K562 (cell line): ENCODE data around the gene ATRNL1. TPM values are rescaled to one million over a fixed set of nuclear protein-coding genes. Genes with fewer than 3 reads are reported as not detected.

Experiments
- ATAC-seq: fragments of 200-7000 bp; cut with Tn5 transposase; 3 replicates; pipeline ENCODE4 v1.9.1; 2020; ENCODE audit warnings: moderate library complexity
- BruUV-seq: library from RNA; stranded (reverse); fragments of 400-500 nt; replicated peaks from 2 replicates; lab custom pipeline; 2021; lab: Mats Ljungman, UMichigan
- CTCF ChIA-PET: fragments of 300-600 bp; formaldehyde crosslinking; extraction: SDS; loops from one replicate; lab custom pipeline; 2021; ENCODE audit warnings: low intra/inter-chr PET ratio; lab: Yijun Ruan, JAX
- POLR2A ChIA-PET: fragments of 300-600, 350-650 bp; sonication (Branson Sonifier 250); formaldehyde crosslinking; extraction: SDS; loops from one replicate; lab custom pipeline; 2021; ENCODE audit warnings: antibody characterized with exemption, inconsistent platforms; lab: Yijun Ruan, JAX
- DNase-seq, 4 experiments: peaks; one replicate each; pipeline versions ENCODE4 v3.0.0 to v3.0.0-alpha.2; 2011 to 2018; ENCODE audit warnings: low spot score in 3 of 4, mixed read lengths in 3 of 4; ENCODE audit errors: extremely low read depth in 1 of 4
- FAIRE-seq: peaks from 2 replicates; lab custom pipeline; 2011; peaks lifted over from hg19 to GRCh38; lab: Jason Lieb, UNC
- H2AFZ ChIP-seq: 2 replicates; pipeline ENCODE4 v1.6.0; 2011; ENCODE audit warnings: low read depth, low read length, control low read depth, inconsistent platforms
- H3K27ac ChIP-seq: fragments of 200-600 bp; 3 replicates; pipeline ENCODE4 v1.8.0; 2011; ENCODE audit warnings: low read depth, mild to moderate bottlenecking, control low read depth, inconsistent platforms, low read length, moderate library complexity, mixed read lengths; ENCODE audit errors: extremely low read depth
- H3K27me3 ChIP-seq, 2 experiments: fragments of 300-600 bp in 1 of 2; 2 replicates in 1 of 2; 3 replicates in 1 of 2; pipeline versions ENCODE4 v1.6.0 to v1.8.0; 2011; ENCODE audit warnings: inconsistent platforms in 2 of 2, low read length in 2 of 2, mild to moderate bottlenecking in 1 of 2, mixed read lengths in 1 of 2, moderate library complexity in 1 of 2; ENCODE audit not compliant: control insufficient read depth in 2 of 2, insufficient read depth in 2 of 2
- H3K36me3 ChIP-seq: fragments of 300-600 bp; 3 replicates; pipeline ENCODE4 v1.8.0; 2011; ENCODE audit warnings: mild to moderate bottlenecking, low read length, inconsistent platforms; ENCODE audit not compliant: control insufficient read depth, insufficient read depth
- H3K4me1 ChIP-seq, 2 experiments: fragments of 200-600 bp in 1 of 2; replicated peaks in 1 of 2; 2 replicates in 1 of 2; 3 replicates in 1 of 2; pipeline versions ENCODE4 v1.5.1 to v1.8.0; 2011; ENCODE audit warnings: inconsistent platforms in 2 of 2, low read length in 2 of 2, mild to moderate bottlenecking in 1 of 2, mixed read lengths in 1 of 2, moderate library complexity in 1 of 2; ENCODE audit not compliant: control insufficient read depth in 2 of 2, insufficient read depth in 2 of 2
- H3K4me2 ChIP-seq: 2 replicates; pipeline ENCODE4 v1.6.1; 2011; ENCODE audit warnings: low read length, control low read depth, inconsistent platforms, mixed read lengths; ENCODE audit not compliant: insufficient read depth
- H3K4me3 ChIP-seq: fragments of 200-600 bp; sonication (generic), shearing (Covaris generic); 2 replicates; pipeline ENCODE4 v1.5.1; 2016; ENCODE audit warnings: control low read depth, inconsistent platforms
- H3K79me2 ChIP-seq: fragments of 200-600 bp; 3 replicates; pipeline ENCODE4 v1.8.0; 2011; ENCODE audit warnings: low read length, inconsistent platforms; ENCODE audit not compliant: control insufficient read depth, insufficient read depth
- H3K9ac ChIP-seq, 2 experiments: 2 replicates each; pipeline versions ENCODE4 v1.6.0 to v1.6.1; 2011; ENCODE audit warnings: low read depth in 2 of 2, low read length in 2 of 2, control low read depth in 1 of 2, inconsistent platforms in 1 of 2, mild to moderate bottlenecking in 1 of 2, mixed read lengths in 1 of 2; ENCODE audit not compliant: insufficient read depth in 1 of 2
- H3K9me1 ChIP-seq: one replicate; pipeline ENCODE4 v1.6.0; 2011; ENCODE audit warnings: inconsistent platforms, mild to moderate bottlenecking, low read length, moderate library complexity; ENCODE audit not compliant: control insufficient read depth, insufficient read depth
- H3K9me3 ChIP-seq: replicated peaks from 2 replicates; pipeline ENCODE4 v1.5.1; 2011; ENCODE audit warnings: low read depth, low read length, inconsistent platforms; ENCODE audit not compliant: control insufficient read depth, insufficient read depth
- H4K20me1 ChIP-seq: replicated peaks from 2 replicates; pipeline ENCODE4 v1.6.1; 2011; ENCODE audit warnings: low read length, inconsistent platforms, mixed read lengths; ENCODE audit not compliant: control insufficient read depth, insufficient read depth
- CC2D1A ChIP-seq: fragments of 450-650 bp; IDR thresholded peaks from 2 replicates; pipeline ENCODE4 v1.6.1; 2017; ENCODE audit warnings: mild to moderate bottlenecking
- CHD2 ChIP-seq: IDR thresholded peaks from 2 replicates; pipeline ENCODE4 v1.6.1; 2011; ENCODE audit warnings: low read depth, low read length
- GTF2F1 ChIP-seq: IDR thresholded peaks from 2 replicates; pipeline ENCODE4 v1.6.1; 2011; ENCODE audit warnings: low read depth, low read length, improper control_type of control experiment
- HMBOX1 ChIP-seq: sonication (generic); IDR thresholded peaks from 2 replicates; pipeline ENCODE4 v1.6.1; 2016
- MAFG ChIP-seq: fragments of 450-650 bp; conservative IDR thresholded peaks from 2 replicates; pipeline ENCODE4 v1.6.1; 2016; ENCODE audit warnings: missing genetic modification characterization, missing compliant biosample characterization
- PHF20 ChIP-seq: fragments of 450-650 bp; IDR thresholded peaks from 2 replicates; pipeline ENCODE4 v1.6.1; 2018; ENCODE audit not compliant: partially characterized antibody
- RBM14 ChIP-seq: fragments of 200-400 bp; formaldehyde crosslinking; IDR thresholded peaks from 2 replicates; pipeline ENCODE4 v1.6.1; 2018; ENCODE audit warnings: low read depth, mild to moderate bottlenecking, low read length, moderate library complexity, borderline replicate concordance; ENCODE audit not compliant: insufficient read depth
- RBM17 ChIP-seq: fragments of 200-400 bp; formaldehyde crosslinking; IDR thresholded peaks from 2 replicates; pipeline ENCODE4 v1.6.1; 2017; ENCODE audit warnings: low read depth, mild to moderate bottlenecking, low read length, borderline replicate concordance
- SMAD1 ChIP-seq: fragments of 150-350 bp; IDR thresholded peaks from 2 replicates; pipeline ENCODE4 v1.6.1; 2014; ENCODE audit warnings: low read length, low read depth; ENCODE audit not compliant: partially characterized antibody
- SMARCB1 ChIP-seq: IDR thresholded peaks from 2 replicates; pipeline ENCODE4 v1.6.1; 2011; ENCODE audit warnings: improper control_type of control experiment, low read depth; ENCODE audit not compliant: insufficient read length
- SUPT5H ChIP-seq: fragments of 450-650 bp; IDR thresholded peaks from 2 replicates; pipeline ENCODE4 v1.6.1; 2016
- TGIF2 ChIP-seq: sonication (generic); formaldehyde crosslinking; IDR thresholded peaks from 2 replicates; pipeline ENCODE4 v1.8.1; 2022; ENCODE audit warnings: mild to moderate bottlenecking, missing genetic modification reagents, moderate library complexity
- ZBTB7A ChIP-seq: IDR thresholded peaks from 2 replicates; pipeline ENCODE4 v1.6.1; 2011; ENCODE audit warnings: low read depth, mild to moderate bottlenecking, low read length, moderate library complexity, borderline replicate concordance; ENCODE audit not compliant: control insufficient read depth
- ZNF584 ChIP-seq: fragments of 200-800 bp; sonication (Bioruptor generic); IDR thresholded peaks from 2 replicates; pipeline ENCODE4 v1.6.1; 2016; ENCODE audit warnings: low read depth, mild to moderate bottlenecking, missing genetic modification characterization, missing compliant biosample characterization
- ZNF699 ChIP-seq: fragments of 250-450 bp; sonication (Bioruptor Pico); IDR thresholded peaks from 2 replicates; pipeline ENCODE4 v1.8.0; 2021; ENCODE audit warnings: mild to moderate bottlenecking, moderate library complexity; ENCODE audit not compliant: insufficient replicate concordance
- ZNF77 ChIP-seq: fragments of 250-450 bp; sonication (Bioruptor Pico); IDR thresholded peaks from 2 replicates; pipeline ENCODE4 v1.5.0; 2020
- WGBS: fragments of 100-300 bp; shearing (Covaris generic); methylation state at CpG from one replicate; pipeline ENCODE4 v1.1.6; 2016; ENCODE audit warnings: low coverage, mixed read lengths; ENCODE audit not compliant: insufficient coverage; ENCODE audit errors: missing lambda C conversion rate; 5-methylcytosine and 5-hydroxymethylcytosine counted together
- in situ Hi-C: fragments of 300-500 bp; cut with MboI; formaldehyde crosslinking; loops from 4 replicates; pipeline ENCODE4 v1.15.0; 2018; ENCODE audit warnings: inconsistent platforms, mixed read lengths
- intact Hi-C: fragments of 100-400 bp; cut with micrococcal nuclease; formaldehyde crosslinking; loops from 2 replicates; pipeline ENCODE4 v1.14.2; 2022
- polyA plus RNA-seq, 8 experiments: library from polyadenylated mRNA; depleted of rRNA in 4 of 8; stranded (reverse) in 5 of 8; unstranded in 3 of 8; fragments of >200 nt; fragmentation: Nextera tagmentation in 2 of 8; fragmentation: Illumina TruSeq in 1 of 8; extraction: Ambion mirVana in 2 of 8; extraction: Trizol in 1 of 8; gene quantifications; 2 replicates each; pipeline versions ENCODE4 v1.2.1 to v1.2.3, GENCODE V29; 2011 to 2014; ENCODE audit warnings: inconsistent platforms in 1 of 8, missing spikeins in 1 of 8
- total RNA-seq, 7 experiments: library from RNA; depleted of rRNA in 6 of 7; stranded (reverse); fragments of >200 nt in 6 of 7; fragmentation: Illumina TruSeq in 2 of 7; extraction: Trizol in 2 of 7; gene quantifications; 2 replicates each; pipeline versions ENCODE4 v1.2.1 to v1.2.3, GENCODE V29; 2011 to 2021; ENCODE audit warnings: low replicate concordance in 1 of 7

ATRNL1 gene
- total and polyA plus RNA-seq, 9 of the 15 experiments (the other 6 are each of a cell fraction or from before 2014, with no cell fraction given) = 0.18 TPM; not detected in 8

DNA sequence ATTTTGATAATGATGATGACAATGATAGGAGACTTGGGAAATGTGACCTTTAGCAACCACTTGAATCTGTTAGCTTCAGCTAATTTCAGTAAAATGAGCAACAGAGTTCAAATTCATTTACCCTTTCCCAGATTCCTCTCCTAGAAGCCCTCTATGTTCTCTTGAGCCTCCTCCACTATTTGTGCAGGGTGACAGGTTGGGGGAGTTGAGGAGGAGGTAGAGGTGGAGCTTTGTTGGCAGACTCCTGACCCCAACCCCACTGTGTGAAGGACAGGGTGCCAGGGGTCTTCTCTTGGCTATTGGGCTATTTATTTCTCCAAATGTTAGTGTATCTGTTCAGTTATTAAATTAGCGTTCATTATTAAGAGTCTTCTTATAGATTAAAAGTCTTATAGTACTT, 757.5 kb downstream of the ATRNL1 start (continued):
- TF ChIP-seq CHD2 (no peak), RBM17 (no peak), CC2D1A (no peak)

GRCh38 chr10:115851695-115852094, 758.5 kb downstream of the ATRNL1 start:
- no peak overlapping the region for H3K27ac ChIP-seq
- BruUV-seq = no TSS peak
- no peak for FAIRE-seq
- no peak overlapping the region for H3K4me3 ChIP-seq
- H3K79me2 ChIP-seq = no peaks in the 10 kb centered on the region
- H3K4me1 ChIP-seq = no peaks in the 10 kb centered on the region
- POLR2A ChIA-PET = no interaction called here
- WGBS = 0% methylated on average over 5 of the region's 5 CpGs
- TF ChIP-seq ZBTB7A = no peak
- no peak for TF ChIP-seq SUPT5H
- no peak for TF ChIP-seq ZNF77 (CRISPR knock-in tag)
- no peak for TF ChIP-seq GTF2F1
- no peak for TF ChIP-seq ZNF584
- TF ChIP-seq HMBOX1 = no peak
- TF ChIP-seq ZNF699 (CRISPR knock-in tag) = no peak
- no peak for TF ChIP-seq MAFG
- TF ChIP-seq TGIF2 = no peak
- no peak for TF ChIP-seq SMAD1
- no peak for TF ChIP-seq PHF20
- no peak for TF ChIP-seq SMARCB1
- TF ChIP-seq RBM14 = no peak
- TF ChIP-seq, all 486 proteins: peak for 0
- Histone ChIP-seq H3K9me1 (no peaks in the 10 kb centered on the region), H3K36me3 (no peaks in the 10 kb centered on the region), H4K20me1 (no peaks in the 10 kb centered on the region), H2AFZ (no peak overlapping the region), H3K4me2 (no peak overlapping the region), H3K9me3 (no peaks in the 10 kb centered on the region), H3K27me3 (no peaks in the 10 kb centered on the region), H3K9ac (no peak overlapping the region)
- CTCF ChIA-PET = no interaction called here
- intact Hi-C loops = no loop called here
- ATAC-seq (no peak), DNase-seq (no peak)
- in situ Hi-C loops = no loop called here
